WTC11 (cell line): Measurements from ENCODE around the gene ZBTB8A. TPM values are rescaled to one million over a fixed set of nuclear protein-coding genes. Genes with fewer than 3 reads are reported as not detected.

Experiments
- total RNA-seq: library from RNA; stranded (reverse); gene quantifications from 3 replicates; pipeline ENCODE4 v1.2.3, GENCODE V29; 2021

ZBTB8A gene
- total RNA-seq, 1 experiment from 2014 or later, result 7.7 TPM

Other genes starting within 250 kb of the ZBTB8A start
- 108 to 120 TPM (median 119 TPM) in 3 replicates for gene HDAC1, start 247.3 kb upstream of the ZBTB8A start, total RNA-seq
- gene MARCKSL1, start 203.2 kb upstream of the ZBTB8A start, total RNA-seq, result 442 to 450 TPM (median 443 TPM) in 3 replicates
- 6.7 to 10.4 TPM (median 9.4 TPM) in 3 replicates for gene FAM229A, start 176.9 kb upstream of the ZBTB8A start, total RNA-seq
- 1.2 to 2.9 TPM (median 1.7 TPM) in 3 replicates for gene TSSK3, start 176.9 kb upstream of the ZBTB8A start, total RNA-seq
- gene BSDC1, start 145.0 kb upstream of the ZBTB8A start, total RNA-seq, result 42.4 to 44.3 TPM (median 43.6 TPM) in 3 replicates
- gene ZBTB8B, start 74.4 kb upstream of the ZBTB8A start, total RNA-seq, result 2.7 to 3.8 TPM (median 3.7 TPM) in 3 replicates
- 56.7 to 60.5 TPM (median 59.0 TPM) in 3 replicates for gene ZBTB8OS, start 111.1 kb downstream of the ZBTB8A start, total RNA-seq
- gene RBBP4, start 111.8 kb downstream of the ZBTB8A start, total RNA-seq, result 331 to 339 TPM (median 333 TPM) in 3 replicates
- gene SYNC, start 163.3 kb downstream of the ZBTB8A start, total RNA-seq, result 0.09 to 0.21 TPM (median 0.11 TPM) in 3 replicates